Panc1 (cell line): ENCODE measurements around the gene HIPK2. TPM values are rescaled to one million over a fixed set of nuclear protein-coding genes. Genes with fewer than 3 reads are reported as not detected.

ENCODE experiments used
- ATAC-seq: fragments of 200-7000 bp; cut with Tn5 transposase; 2 replicates; pipeline ENCODE4 v1.9.1; 2020; ENCODE audit warnings: mild to moderate bottlenecking, moderate library complexity
- BruUV-seq: library from RNA; stranded (reverse); fragments of 400-500 nt; replicated peaks from 2 replicates; lab custom pipeline; 2021; lab: Mats Ljungman, UMichigan
- CTCF ChIA-PET: fragments of 300-600 bp; sonication (Branson Sonifier 250); formaldehyde crosslinking; loops from one replicate; lab custom pipeline; 2022; ENCODE audit warnings: antibody characterized with exemption; lab: Charles Lee
- POLR2A ChIA-PET: fragments of 300-600 bp; sonication (Branson Sonifier 250); formaldehyde crosslinking; loops from one replicate; lab custom pipeline; 2022; ENCODE audit warnings: antibody characterized with exemption; lab: Charles Lee
- DNase-seq: peaks from one replicate; pipeline ENCODE4 v3.0.0-alpha.2; 2010; ENCODE audit warnings: low read depth, low spot score
- H3K27ac ChIP-seq: 2 replicates; pipeline ENCODE4 v1.5.1; 2011; ENCODE audit warnings: mild to moderate bottlenecking, low read length, inconsistent platforms
- H3K27me3 ChIP-seq: fragments of 200-500 bp; sonication (Bioruptor generic); 2 replicates; pipeline ENCODE4 v1.6.0; 2014; ENCODE audit warnings: low read length, inconsistent platforms; ENCODE audit not compliant: control insufficient read depth, insufficient read depth
- H3K36me3 ChIP-seq: fragments of 200-500 bp; sonication (Bioruptor generic); 2 replicates; pipeline ENCODE4 v1.5.1; 2014; ENCODE audit warnings: inconsistent platforms, mild to moderate bottlenecking, low read length, moderate library complexity; ENCODE audit not compliant: control insufficient read depth, insufficient read depth
- H3K4me1 ChIP-seq: 2 replicates; pipeline ENCODE4 v1.5.1; 2011; ENCODE audit warnings: inconsistent platforms, mild to moderate bottlenecking, low read length, moderate library complexity; ENCODE audit not compliant: control insufficient read depth, insufficient read depth
- H3K4me3 ChIP-seq, 2 experiments: 2 replicates each; pipeline ENCODE4 v1.5.1; 2011 to 2012; ENCODE audit warnings: low read depth in 2 of 2, low read length in 2 of 2, mild to moderate bottlenecking in 2 of 2, inconsistent platforms in 1 of 2, moderate library complexity in 1 of 2
- H3K9me3 ChIP-seq: fragments of 200-500 bp; sonication (Bioruptor generic); 2 replicates; pipeline ENCODE4 v1.5.1; 2014; ENCODE audit warnings: low read depth, mild to moderate bottlenecking, inconsistent platforms, low read length, moderate library complexity; ENCODE audit not compliant: control insufficient read depth, insufficient read depth
- POLR2AphosphoS5 ChIP-seq: IDR thresholded peaks from 2 replicates; pipeline ENCODE4 v1.6.1; 2012; ENCODE audit warnings: mild to moderate bottlenecking, low read depth, low read length, moderate library complexity
- SIN3A ChIP-seq: IDR thresholded peaks from 2 replicates; pipeline ENCODE4 v1.6.1; 2012; ENCODE audit warnings: low read depth, mild to moderate bottlenecking, low read length, moderate library complexity, borderline replicate concordance; ENCODE audit not compliant: insufficient read depth
- TCF7L2 ChIP-seq: IDR thresholded peaks from 2 replicates; pipeline ENCODE4 v1.6.1; 2011; ENCODE audit warnings: mild to moderate bottlenecking, low read depth, low read length, inconsistent platforms
- in situ Hi-C: cut with HindIII; loops from 2 replicates; pipeline ENCODE4 v1.10.0; 2016; ENCODE audit warnings: low sequenced_read_pairs, low pct_unique_long_range_greater_than_20kb
- intact Hi-C: fragments of 100-400 bp; cut with micrococcal nuclease; formaldehyde crosslinking; loops from one replicate; pipeline ENCODE4 v1.10.0; 2022; ENCODE audit not compliant: unreplicated experiment
- total RNA-seq: library from RNA; stranded (reverse); gene quantifications from one replicate; pipeline ENCODE4 v1.2.1, GENCODE V29; 2021; ENCODE audit not compliant: unreplicated experiment
- TF ChIP-seq, protein P1 (sequence below), 2 experiments: IDR thresholded peaks; 2 replicates each; pipeline ENCODE4 v1.6.1; 2011 to 2012; ENCODE audit warnings: low read depth in 2 of 2, control low read depth in 1 of 2, low read length in 1 of 2, mild to moderate bottlenecking in 1 of 2, moderate library complexity in 1 of 2; ENCODE audit not compliant: insufficient read depth in 1 of 2
- TF ChIP-seq, protein P2 (sequence below): fragments of 450-650 bp; IDR thresholded peaks from 2 replicates; pipeline ENCODE4 v1.5.1; 2017; ENCODE audit warnings: mild to moderate bottlenecking

HIPK2 gene
- total RNA-seq, 1 experiment from 2014 or later, result 34.1 TPM

DNA sequence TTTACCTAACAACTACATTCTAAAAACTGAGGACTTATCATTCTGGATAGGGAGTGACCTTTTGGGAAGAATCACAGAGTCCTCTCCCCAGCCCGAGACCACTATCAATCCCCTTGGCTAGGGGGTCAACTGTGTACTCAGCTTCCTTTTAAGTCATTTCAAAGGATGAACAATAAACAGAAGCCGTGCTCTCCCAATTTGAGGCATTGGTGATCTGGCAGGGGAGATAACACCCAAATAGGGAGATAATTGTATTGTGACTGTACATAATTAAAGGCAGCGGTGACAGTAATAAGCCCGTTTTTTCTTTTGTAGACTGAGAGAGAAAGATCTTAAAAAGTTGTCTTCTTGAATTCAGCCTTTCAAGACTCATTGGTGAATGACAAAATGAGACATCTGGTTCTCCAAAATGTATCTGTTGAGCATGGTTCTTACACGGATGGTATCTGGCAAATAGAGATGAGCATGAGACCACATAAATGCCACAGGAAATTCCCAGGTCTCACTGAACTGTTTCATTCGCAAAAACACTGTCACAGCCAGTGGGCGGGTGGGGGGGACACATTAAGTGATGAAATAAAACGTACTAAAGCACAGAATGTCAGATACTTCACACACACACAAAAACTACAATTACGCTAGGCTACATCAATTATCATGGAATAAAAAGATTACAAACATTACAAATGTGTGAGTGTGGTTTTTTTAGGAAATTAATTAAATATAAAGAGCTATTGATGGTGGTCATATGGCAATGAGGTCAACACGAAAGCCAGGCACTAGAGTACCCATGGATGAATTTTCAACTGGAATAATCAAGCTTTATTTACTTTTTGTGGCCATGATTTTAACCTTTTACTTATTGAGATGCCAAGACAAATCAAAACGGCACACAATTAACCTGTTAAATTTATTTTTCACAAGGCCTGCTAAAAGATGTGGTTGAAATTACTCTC lies 108.4 kb downstream of the HIPK2 start:
- CTCF ChIA-PET, result no interaction called here
- Histone ChIP-seq H3K27me3 (no peaks in the 10 kb centered on the region), H3K36me3 (no peaks in the 10 kb centered on the region), H3K9me3 (no peaks in the 10 kb centered on the region), H3K27ac (no peak overlapping the region), H3K4me3 (no peak overlapping the region), H3K4me1 (peaks cover 5% of the 10 kb centered on the region; the same call in 1 of the 2 replicates)
- no TSS peak for BruUV-seq
- no peak for DNase-seq
- in situ Hi-C loops (no loop called here), intact Hi-C loops (no loop called here)
- no peak for ATAC-seq
- TF ChIP-seq, protein P1, sequence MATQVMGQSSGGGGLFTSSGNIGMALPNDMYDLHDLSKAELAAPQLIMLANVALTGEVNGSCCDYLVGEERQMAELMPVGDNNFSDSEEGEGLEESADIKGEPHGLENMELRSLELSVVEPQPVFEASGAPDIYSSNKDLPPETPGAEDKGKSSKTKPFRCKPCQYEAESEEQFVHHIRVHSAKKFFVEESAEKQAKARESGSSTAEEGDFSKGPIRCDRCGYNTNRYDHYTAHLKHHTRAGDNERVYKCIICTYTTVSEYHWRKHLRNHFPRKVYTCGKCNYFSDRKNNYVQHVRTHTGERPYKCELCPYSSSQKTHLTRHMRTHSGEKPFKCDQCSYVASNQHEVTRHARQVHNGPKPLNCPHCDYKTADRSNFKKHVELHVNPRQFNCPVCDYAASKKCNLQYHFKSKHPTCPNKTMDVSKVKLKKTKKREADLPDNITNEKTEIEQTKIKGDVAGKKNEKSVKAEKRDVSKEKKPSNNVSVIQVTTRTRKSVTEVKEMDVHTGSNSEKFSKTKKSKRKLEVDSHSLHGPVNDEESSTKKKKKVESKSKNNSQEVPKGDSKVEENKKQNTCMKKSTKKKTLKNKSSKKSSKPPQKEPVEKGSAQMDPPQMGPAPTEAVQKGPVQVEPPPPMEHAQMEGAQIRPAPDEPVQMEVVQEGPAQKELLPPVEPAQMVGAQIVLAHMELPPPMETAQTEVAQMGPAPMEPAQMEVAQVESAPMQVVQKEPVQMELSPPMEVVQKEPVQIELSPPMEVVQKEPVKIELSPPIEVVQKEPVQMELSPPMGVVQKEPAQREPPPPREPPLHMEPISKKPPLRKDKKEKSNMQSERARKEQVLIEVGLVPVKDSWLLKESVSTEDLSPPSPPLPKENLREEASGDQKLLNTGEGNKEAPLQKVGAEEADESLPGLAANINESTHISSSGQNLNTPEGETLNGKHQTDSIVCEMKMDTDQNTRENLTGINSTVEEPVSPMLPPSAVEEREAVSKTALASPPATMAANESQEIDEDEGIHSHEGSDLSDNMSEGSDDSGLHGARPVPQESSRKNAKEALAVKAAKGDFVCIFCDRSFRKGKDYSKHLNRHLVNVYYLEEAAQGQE (IDR thresholded peaks at IDR 0.05; ENCODE audit: insufficient read depth in 1 of 2, low read depth in 2 of 2, low read length in 1 of 2), result no peak
- TF ChIP-seq POLR2AphosphoS5 (no peak), TCF7L2 (no peak), SIN3A (no peak)
- TF ChIP-seq, protein P2, sequence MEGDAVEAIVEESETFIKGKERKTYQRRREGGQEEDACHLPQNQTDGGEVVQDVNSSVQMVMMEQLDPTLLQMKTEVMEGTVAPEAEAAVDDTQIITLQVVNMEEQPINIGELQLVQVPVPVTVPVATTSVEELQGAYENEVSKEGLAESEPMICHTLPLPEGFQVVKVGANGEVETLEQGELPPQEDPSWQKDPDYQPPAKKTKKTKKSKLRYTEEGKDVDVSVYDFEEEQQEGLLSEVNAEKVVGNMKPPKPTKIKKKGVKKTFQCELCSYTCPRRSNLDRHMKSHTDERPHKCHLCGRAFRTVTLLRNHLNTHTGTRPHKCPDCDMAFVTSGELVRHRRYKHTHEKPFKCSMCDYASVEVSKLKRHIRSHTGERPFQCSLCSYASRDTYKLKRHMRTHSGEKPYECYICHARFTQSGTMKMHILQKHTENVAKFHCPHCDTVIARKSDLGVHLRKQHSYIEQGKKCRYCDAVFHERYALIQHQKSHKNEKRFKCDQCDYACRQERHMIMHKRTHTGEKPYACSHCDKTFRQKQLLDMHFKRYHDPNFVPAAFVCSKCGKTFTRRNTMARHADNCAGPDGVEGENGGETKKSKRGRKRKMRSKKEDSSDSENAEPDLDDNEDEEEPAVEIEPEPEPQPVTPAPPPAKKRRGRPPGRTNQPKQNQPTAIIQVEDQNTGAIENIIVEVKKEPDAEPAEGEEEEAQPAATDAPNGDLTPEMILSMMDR, result no peak
- POLR2A ChIA-PET, result interaction anchor here (0.6 kb wide), 1 partner anchor 758 kb away, joined by 3 read pairs; no protein-coding TSS in a partner anchor

DNA sequence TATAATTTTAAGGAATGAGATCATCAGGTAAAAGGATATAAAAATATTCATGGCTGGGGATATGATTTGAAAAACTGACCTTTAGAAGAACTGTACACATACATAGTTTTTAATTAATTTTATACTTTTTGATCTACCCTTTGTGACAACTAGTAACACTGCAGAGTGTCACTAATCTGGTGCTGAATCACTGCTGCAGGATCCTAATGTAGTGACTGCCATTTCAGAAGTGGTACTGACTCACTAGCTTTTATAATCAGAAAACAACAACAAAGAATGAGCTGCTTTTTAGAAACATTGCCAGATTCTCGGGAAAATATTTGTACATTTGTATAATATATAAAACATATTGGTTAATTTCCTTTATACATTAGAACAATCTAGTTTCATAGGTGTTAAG lies 110.4 kb downstream of the HIPK2 start:
- Histone ChIP-seq H3K4me1 (no peaks in the 10 kb centered on the region; the same call in none of the 2 replicates), H3K4me3 (no peak overlapping the region), H3K9me3 (no peaks in the 10 kb centered on the region), H3K27ac (no peak overlapping the region), H3K27me3 (no peaks in the 10 kb centered on the region), H3K36me3 (no peaks in the 10 kb centered on the region)
- BruUV-seq, result no TSS peak
- ChIA-PET CTCF (no interaction called here), POLR2A (no interaction called here)
- no peak for TF ChIP-seq POLR2AphosphoS5
- TF ChIP-seq, protein P2, result no peak
- no peak for TF ChIP-seq SIN3A
- no peak for TF ChIP-seq TCF7L2
- TF ChIP-seq, protein P1 (IDR thresholded peaks at IDR 0.05; ENCODE audit: insufficient read depth in 1 of 2, low read depth in 2 of 2, low read length in 1 of 2), result no peak
- intact Hi-C loops (no loop called here), in situ Hi-C loops (no loop called here)
- DNase-seq (no peak), ATAC-seq (no peak)
